Measurements from ENCODE around the gene WDR64.
"Not testable (repeated sequence)": the region's sequence is repeated elsewhere in the genome, so short reads cannot be mapped to it uniquely, and the experiment has no call there.

WDR64 gene

GRCh38 chr1:241660424-241660972 lies 8.4 kb downstream of the WDR64 start:
- no peak for DNase-seq

DNA sequence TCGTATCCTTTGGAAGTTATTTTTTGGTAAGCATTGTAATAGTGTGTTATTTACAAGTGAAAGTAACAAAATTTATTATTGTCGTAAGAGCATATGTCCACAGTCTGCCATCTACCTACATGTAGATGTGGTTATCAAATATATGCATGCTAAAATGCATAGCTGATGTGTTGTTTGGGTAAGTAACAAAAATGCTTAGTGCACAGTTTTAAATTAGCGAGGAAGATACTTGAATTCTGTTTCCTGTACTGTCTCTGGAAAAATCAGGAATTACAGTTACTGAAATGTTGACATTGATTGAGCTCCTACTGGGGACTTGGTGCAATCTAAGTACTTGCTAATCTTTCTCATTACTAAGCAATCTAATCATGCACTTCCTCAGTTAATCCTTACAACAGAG lies 14.3 kb downstream of the WDR64 start:
- no peak for DNase-seq

DNA sequence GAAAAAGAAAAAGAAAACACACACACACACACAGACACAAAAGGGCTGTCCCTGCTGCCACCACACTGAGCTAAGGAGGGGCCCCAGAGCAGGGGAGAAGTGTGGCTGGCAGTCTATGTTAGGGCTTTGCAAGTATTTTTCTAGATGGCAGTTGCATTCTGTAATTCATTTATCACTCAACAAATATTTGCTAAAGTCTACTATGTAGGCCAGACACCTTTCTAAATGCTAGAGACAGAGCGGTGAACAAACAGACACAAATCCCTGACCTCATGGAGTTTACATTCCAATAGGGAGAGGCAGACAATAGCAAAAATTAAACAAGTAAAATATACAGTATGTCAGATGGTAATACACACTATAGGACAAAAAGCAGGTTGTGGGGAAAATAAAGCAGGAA lies 20.2 kb downstream of the WDR64 start:
- DNase-seq: no peak

DNA sequence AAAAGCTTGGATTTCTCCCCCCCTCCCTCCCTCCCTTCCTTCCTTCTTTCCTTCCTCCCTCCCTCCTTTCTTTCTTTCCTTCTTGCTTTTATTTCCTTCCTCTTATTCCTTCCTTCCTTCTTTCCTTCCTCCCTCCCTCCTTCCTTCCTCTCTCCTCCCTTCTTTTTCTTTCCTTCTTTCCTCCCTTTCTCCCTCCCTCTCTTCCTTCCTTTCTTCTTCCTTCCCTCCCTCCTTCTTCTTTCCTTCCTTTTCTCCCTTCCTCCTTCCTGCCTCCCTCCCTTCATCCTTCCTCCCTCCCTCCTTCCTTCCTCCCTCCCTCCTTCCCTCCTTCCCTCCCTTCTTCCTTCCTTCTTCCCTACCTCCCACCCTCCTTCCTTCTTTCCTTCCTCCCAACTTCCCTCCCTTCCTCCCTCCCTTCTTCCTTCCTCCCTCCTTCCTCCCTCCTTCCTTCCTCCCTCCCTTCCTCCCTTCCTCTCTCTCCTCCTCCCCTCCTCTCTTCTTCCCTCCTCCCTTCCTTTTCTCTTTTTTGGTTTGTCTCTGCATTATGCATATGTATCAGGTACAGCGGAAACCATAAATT lies 22.8 kb downstream of the WDR64 start:
- DNase-seq: no peak

- DNase-seq: no peak
These were observed 23.9 kb downstream of the WDR64 start for GRCh38 chr1:241675983-241676382.

- DNase-seq: no peak
These were observed 25.1 kb downstream of the WDR64 start for GRCh38 chr1:241677201-241677600.

DNA sequence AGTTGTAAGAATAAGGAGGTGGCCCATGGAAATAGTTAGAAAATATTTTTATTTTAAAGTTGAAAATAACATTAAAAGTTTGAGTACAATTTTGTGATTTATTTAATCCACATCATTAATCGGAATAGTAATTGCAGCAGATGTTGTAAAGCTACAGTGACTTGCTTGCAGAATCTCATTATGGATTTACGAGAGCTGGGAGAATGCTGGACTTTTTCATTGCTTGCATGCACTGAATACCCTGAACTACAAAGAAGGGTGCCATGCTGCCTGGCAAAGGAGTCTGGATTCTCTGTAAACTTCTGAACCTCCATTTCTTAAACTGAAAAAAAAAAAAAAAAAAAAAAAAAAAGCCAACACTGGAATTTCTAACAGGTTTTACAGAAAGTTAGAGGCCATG lies 26.5 kb downstream of the WDR64 start:
- DNase-seq: no peak

DNA sequence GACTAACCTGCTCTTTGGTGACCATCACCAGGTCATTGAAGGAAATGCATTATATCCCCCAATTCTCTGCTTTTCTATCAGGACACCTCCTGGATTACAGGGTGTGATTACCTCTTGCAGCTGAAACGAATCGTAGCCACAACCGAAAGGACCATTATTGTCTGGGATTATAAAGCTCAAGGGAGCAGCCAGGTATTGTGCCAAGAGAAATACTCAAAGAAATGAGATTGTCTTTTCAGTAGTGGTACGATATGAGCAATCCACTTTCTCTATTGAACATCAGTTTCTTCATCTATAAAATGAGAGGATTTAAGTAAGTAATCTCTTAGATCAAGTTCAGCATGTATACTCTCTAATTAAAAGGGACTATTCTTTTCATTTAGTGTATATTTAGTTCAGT lies 27.3 kb downstream of the WDR64 start:
- DNase-seq: no peak

GRCh38 chr1:241679961-241680360 lies 27.9 kb downstream of the WDR64 start:
- DNase-seq: no peak

GRCh38 chr1:241681861-241682448 lies 29.9 kb downstream of the WDR64 start:
- DNase-seq: not testable (repeated sequence)

- DNase-seq: no peak
These were observed 30.8 kb downstream of the WDR64 start for GRCh38 chr1:241682921-241683320.

GRCh38 chr1:241684108-241684507 lies 32.0 kb downstream of the WDR64 start:
- no peak for DNase-seq

DNA sequence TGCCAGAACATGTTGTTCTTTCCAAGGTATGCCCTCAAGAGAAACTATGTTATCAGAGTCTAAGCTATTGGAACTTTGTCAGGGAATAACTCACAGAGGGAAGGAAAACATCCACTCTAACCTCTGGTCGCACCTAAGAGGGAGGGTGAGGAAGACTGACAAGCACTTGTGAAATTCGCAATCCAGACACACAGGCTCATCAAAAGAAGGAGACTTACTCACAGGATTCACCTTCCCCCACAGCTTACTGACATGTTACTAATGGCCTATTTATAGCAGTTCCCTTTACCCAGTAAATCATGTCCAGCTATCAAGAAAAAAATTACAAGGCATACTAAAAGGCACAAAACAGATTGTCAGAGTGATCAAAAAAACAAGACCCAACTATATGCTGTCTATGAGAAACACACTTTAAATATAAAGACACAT lies 36.9 kb downstream of the WDR64 start:
- DNase-seq: no peak

GRCh38 chr1:241695246-241696171 lies 43.4 kb downstream of the WDR64 start:
- no peak for DNase-seq

DNA sequence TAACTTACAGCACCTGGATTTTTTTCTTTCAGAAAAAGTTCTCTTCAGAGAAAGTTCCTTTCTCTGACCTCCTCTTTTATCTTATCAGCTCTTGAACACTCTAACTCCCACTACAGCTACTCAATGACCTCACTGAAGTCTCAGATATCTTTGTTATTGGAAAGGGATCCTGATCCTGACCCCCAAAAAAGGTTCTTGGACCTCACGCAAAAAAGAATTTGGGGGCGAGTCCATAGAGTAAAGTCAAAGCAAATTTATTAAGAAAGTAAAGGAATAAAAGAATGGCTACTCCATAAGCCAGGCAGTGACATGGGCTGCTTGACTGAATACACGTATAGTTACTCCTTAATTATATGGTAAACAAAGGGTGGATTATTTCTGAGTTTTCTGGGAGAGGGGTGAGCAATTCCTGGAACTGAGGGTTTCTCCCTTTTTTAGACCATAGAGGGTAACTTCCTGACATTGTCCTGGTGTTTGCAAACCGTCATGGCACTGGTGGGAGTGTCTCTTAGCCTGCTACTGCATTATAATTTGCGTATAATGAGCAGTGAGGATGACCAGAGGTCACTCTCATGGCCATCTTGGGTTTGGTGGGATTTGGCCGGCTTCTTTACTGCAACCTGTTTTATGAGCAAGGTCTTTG lies 44.2 kb downstream of the WDR64 start:
- DNase-seq: no peak

DNA sequence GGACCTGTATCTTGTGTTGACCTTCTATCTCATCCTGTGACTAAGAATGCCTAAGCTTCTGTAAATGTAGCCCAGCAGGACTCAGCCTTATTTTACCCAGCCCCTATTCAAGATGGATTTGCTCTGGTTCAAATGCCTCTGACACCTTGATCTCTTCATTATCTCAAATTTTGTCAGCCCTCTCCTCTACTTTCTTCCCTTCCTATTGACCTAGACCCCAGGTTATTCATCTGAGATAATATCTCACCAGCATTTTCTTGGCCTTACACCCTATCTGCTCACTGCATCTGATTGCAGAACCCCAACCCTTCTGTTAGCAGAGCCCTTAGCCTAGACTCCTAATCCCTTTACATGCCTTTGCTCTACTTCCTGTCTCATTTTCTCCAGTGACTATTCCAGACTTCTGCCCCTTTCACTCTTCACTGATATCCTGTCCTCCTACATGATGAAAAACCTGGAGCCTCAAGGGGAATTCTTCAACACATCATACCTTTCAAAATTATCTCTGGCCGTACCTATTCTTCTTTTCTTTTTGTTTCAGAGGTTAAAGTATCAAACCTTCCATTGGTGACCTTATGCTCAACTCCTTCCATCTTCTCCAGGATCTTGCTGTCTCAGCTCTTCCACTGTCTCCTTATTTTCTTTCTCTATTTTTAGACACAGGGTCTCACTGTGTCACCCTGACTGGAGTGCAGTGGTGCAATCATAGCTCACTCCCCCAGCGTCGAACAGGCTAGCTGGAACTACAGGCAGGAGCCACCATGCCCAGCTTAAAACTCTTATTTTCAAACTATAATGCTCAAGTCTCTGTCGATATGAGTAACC lies 44.9 kb downstream of the WDR64 start:
- DNase-seq: no peak

DNA sequence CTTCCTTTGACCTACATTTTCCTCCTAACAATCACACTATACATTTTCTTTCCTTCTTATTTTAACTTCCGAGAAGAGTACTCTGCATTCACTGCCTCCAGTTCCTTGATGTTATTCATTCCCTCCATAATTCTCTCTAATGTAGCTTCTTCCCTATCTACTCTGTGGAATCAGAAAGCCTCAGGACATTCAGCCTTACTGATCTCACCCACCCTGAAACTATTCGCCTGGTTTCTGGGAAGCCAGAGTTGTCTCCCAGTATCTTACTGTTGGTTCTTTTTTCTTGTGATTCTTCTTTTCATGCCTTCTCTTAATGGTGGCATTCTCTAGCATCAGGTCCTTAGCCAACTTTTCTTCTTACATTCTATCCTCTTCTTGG lies 45.5 kb downstream of the WDR64 start:
- DNase-seq: no peak

DNA sequence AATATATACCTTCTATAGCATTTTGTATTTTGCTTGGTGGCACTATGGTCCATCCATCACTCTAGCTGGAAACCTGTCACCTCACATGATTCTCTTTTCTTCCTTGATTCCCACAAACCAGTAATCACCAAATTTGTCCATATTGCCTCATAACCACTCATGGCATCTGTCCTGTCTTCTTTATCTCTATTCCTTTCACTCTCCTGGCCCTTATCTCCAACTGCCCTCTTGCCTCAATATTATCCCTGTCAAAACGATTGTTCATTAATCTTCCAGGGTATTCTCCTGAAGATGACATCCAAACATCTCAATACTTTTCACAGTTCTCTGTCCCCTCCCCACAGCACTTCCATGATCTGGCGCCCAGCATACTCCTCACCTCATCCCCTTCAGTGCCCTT lies 46.1 kb downstream of the WDR64 start:
- no peak for DNase-seq

DNA sequence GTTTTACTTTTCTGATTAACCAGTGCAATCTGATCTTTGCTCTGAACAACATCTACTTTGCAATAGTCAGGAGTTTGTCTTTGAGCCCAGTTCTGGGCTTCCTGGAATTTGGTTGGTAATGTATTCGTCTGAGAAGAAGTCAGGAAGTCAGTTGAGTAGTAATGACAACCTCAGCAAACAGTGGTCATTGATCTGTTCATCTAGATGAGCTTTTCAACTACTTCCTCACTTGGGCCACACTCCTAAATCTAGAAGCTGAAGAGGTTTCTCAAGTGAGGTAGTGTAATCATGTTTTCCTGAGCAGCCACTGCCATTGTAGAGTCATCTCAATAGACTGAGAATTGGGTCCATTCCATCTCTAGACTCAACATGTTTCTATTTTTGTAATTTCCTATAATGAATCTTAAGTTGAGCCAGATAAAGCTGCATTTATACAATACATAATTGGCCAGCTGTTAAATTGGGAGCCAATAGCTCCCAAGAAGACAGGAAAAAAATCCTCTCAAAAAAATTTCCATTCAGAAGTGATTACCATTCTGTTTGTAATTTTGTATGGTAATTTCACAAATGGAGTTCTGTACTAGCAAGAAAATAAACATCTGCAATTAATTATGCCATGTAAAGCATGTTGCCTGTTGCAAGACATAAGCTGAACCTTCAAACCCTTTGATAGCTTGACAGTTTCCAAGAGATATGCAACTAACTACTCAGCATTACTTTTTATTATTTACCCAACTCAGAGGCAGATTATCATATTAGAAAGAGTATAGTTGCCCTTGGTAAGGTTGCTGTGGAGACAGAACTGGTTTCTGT lies 49.6 kb downstream of the WDR64 start:
- no peak for DNase-seq

DNA sequence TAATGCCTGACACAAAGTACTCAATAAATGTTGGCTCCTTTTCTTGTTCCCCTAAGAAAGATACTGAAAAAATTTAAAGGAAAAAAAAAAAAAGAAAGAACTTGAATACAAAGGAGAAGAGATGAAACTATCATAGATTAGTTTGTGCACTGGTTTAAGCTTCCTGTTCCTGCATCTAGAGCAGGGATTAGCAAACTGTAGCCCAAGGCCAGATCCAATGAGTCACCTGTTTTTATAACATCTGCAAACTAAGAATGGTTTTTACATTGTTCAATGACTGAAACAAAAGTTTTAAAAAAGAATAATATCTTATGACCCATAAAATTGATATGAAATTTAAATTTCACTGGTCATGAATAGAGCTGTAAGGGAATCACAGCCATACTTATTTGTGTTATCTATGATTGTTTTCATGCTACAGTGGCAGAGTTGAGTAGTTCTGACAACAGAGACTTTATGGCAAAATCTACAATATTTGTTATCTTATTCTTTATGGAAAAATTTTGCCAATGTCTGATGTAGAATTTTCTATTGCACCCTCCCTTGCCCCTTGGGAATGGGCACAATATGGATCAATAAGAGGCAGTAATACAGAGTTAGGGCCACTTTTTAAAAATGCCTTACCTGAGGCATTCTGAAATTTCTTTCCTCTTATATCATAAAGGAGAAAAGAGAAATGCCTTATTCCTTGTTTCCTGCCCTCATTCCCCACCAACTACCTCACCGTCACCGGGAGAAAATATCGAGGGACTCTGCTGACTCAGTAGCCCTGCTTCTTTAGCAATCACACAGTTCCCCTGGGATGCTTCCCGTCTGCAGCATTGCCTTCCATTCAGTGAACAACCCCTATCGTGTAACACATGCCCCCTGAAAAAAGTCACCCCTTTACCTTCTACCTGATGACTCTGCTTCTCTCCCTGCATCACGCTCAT lies 50.6 kb downstream of the WDR64 start:
- DNase-seq: no peak
